HG03108 (cell line): ENCODE measurements around the gene CTNNB1.

Experiments used
- ATAC-seq: cut with Tn5 transposase; IDR thresholded peaks from one replicate; pipeline ENCODE4 v1.9.1; 2021; ENCODE audit warnings: moderate library complexity; ENCODE audit not compliant: unreplicated experiment

Gene CTNNB1

DNA sequence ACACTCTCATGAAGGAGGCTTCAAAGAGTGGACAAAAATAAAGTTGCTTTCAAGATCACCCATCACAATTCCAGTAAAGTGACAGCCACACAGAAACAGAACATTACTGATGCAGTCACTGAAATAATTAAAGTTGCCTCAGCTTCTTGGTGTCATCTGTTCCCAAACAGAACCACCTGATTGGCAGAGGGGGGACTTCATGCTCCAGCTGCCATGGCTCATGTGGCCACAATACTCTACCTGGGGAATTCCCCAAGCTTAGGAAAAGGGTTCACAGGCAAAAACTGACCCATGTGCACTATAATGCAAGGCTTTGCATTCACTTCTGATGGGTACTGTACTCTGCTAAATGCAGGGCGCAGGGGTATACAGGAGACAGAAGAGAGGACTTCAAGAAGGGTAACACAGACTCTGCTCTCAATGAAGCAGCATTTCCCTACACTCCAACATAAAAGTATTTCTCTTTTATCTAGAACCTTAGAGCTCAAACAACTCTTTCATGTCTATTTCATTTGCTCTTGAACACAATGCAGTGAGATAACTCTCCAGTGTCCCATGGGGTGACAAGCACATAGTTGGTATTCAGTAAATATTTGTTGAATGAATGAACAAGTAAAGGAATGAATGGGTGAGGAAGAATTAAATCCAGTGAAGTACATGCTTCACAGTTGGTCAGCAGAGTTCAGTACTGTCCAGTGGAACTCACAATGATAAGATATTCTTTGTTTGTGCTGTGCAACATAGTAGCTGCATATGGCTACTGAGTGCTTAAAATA, 8.6 kb upstream of the CTNNB1 start:
- ATAC-seq: no peak

DNA sequence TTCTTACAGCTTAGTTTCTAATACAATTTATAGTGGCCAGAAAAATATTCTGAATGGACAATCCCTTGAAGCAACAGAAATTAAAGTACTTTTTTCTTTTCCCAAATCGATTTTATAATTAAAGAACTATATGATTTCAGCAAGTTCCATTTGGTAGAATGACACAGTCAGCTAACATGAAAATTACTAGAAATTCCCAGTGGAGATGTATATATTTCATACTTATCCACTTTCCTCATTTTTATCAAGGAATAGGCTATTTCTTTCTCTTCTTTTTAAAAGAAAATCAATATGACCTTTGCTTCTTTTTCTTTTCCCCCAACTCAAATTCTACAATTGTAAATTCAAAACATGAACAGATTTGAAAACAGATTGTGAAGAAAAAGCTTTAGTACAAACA, 6.4 kb upstream of the CTNNB1 start:
- no peak for ATAC-seq

GRCh38 chr3:41193794-41194539, 5.3 kb upstream of the CTNNB1 start:
- ATAC-seq: no peak

DNA sequence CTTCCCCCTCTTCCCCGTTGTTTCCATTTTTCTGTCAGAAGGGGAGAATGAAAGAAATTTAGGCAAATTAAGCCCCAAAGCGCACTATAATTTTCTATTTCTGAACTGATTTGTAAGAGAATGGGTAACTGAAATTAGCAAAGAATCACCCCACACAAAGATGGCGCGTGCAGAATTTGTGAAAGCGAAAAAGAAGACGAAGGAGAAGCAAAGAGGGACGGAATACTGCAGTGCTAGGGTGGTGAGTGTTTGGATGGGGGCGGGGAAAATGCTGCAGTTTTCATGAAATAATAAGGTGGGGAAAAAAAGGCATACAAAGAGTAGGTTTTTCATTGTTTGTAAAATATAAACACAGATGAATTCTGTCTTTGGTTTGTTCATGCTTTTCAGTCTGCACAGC, 4.6 kb upstream of the CTNNB1 start:
- ATAC-seq: no peak

GRCh38 chr3:41195946-41196345, 3.4 kb upstream of the CTNNB1 start:
- ATAC-seq: no peak

GRCh38 chr3:41196499-41197410, 2.5 kb upstream of the CTNNB1 start:
- ATAC-seq: no peak

DNA sequence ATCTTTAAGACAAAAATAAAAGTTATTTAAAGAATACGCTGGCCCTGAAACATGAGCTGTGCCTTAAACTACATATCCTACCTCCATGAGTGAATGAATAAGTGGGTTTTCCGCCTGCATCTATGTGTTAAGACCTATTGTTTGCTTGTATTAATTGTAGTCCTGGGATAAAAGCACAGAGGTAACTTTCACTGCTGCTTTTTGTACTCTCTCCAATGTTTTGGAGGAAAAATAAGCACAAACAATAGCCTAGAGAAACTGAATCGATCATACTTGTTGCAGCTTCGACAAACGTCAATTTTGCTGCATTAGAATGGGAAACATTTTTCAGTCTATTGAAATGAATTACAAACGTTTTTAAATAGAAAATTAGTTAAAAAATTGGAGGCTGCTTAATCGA, 1.3 kb upstream of the CTNNB1 start:
- no peak for ATAC-seq

DNA sequence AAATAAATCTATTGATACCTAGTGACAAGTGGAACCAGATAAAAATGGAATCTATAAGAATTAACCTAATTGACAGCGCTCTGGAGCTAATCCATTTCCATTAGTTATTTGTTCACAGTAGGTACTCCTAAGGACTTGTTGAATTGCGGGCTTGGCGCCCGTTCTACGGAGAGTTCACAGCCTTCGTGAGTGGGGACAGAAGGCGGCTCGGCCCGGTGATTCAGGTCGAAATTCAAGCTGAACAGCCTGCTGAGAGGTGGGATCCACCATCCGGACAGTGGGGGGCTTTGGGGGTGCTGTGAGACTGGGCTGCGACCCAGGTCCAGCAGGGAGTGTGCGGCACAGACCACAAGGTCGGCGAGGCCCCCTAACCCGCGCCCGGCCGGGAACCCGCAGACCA, 779 bp upstream of the CTNNB1 start:
- no peak for ATAC-seq

DNA sequence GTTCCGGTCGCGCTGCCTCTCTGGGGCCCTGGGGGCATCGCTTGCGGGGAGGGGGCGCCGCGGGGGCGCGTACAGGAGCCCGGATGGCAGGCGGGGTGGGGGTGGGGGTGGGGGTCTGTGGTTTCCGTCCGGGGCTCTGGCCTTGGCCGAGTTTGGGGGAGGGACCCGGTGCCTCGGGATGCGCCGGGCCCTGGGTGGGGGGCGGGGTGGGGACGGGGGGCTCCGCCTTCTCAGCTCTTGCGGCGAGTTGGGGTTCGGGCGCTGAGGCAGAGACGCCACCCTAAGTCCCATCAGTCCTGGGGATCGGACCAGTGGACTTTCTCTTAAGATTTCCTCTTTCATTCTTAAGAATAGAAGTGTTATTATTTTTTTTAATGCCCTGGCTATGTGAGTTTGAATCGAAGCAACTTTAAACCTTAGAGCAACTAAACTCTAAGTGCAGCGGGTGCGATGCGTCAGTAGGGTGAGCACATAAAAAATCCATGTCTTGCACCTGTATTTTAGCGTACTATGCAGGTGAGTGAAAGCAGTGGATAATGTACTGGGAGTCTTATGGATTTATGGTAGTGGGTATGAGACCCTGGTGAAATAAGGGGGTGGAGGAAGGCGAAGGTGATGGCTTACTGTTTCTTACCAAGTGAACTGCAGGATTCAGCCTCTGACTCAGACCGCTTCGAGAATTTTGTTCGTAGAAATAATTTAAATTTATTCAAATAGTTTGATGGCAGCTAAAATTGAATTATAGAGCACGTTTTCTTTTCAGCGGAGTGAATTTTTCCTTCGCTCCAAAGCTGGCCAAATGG, 762 bp downstream of the CTNNB1 start:
- peak; percentile 19 for ATAC-seq

DNA sequence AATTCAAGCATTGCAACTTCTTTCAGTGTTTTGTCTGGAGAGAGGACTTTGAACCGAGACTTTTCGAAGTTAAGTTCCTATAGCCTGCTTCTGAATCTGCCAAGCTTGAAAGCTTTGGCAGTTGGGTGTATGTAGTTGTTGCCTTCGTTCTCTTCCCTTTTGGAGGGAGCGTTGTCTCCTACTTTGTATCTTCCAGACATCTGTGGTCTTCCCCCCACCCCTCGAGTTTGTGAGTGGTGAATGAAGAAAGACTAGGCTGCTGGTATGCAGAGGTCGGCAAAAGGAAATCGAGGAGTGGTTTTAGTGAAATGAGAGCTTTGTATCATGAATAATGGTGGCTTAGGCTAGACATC, 1.3 kb downstream of the CTNNB1 start:
- no peak for ATAC-seq

- no peak for ATAC-seq
Measured at GRCh38 chr3:41202075-41202833, 2.9 kb downstream of the CTNNB1 start.

DNA sequence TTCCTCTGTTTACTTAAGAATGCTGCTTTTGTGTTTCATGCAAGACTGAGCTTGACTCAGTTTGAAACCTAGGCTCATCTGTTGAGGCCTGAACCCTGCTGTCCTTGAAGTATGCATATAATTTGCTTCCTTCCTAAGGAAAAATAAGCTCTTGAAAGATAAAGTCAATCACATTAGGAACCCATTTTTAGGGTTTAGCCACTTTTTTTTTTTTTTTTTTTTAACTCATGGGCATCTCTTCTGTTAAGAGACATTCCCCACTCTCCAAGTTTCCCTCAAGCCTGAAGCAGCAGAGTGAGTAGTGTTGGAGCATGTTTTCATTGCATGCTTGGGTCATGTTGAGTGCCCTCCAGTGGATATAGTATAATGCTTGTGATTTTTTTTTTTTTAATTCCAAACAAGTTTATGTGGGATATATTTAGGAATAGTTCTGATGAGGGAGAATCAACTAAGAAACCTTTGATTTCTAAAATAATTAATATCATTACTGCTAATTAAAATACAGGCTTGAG, 3.6 kb downstream of the CTNNB1 start:
- no peak for ATAC-seq

- no peak for ATAC-seq
Measured at GRCh38 chr3:41204369-41204768, 5.1 kb downstream of the CTNNB1 start.

- no peak for ATAC-seq
Measured at GRCh38 chr3:41205591-41205990, 6.3 kb downstream of the CTNNB1 start.

DNA sequence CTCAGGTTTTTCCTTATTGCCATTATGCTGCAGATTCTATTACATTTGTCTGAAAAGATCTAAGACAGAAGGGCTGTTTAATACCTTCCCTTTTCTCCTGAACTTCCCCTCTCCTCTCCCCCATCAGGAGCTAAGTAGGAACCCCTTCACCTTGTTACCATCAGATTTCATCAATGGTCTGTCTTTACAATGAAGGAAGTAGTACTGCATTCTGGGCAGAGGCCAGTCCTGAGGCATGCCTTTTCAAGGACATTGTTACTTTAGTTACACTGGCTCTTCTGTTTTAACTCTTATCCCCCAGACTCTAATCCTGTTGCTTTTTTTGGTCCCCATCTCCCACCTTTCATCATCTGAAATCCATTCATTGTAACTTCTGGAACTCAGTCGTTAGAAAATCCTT, 8.1 kb downstream of the CTNNB1 start:
- ATAC-seq: no peak

- ATAC-seq: no peak
Measured at GRCh38 chr3:41208507-41209220, 9.4 kb downstream of the CTNNB1 start.

DNA sequence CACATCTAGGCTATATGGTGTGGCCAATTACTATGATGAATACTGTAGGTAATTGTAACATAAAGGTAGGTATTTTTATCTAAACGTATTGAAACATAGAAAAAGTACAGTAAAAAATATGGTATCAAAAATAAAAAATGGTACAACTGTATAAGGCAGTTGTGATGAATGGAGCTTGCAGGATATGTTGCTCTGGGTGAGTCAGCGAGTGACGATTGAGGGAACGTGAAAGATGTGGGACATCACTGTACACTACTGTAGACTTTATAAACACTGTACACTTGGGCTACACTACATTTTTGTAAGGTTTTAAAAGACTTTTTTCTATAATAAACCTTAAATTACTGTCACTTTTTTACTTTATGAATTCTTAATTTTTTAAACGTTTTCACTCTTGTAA, 10.3 kb downstream of the CTNNB1 start:
- no peak for ATAC-seq

DNA sequence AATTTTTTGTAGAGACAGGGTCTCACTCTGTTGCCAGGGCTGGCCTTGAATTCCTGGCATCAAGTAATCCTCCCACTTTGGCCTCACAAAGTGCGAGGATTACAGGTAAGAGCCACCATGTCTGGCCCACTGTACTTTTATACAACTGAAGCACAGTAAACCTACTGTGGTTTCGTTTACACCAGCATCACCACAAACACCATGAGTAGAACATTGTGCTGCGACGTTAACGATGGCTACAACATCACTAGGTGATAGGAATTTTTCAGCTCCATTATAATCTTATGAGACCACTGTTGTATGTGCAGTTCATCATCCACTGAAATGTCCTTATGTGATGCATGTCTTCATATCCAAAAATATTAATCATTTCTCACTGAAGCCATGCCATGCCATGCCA, 11.7 kb downstream of the CTNNB1 start:
- no peak for ATAC-seq

DNA sequence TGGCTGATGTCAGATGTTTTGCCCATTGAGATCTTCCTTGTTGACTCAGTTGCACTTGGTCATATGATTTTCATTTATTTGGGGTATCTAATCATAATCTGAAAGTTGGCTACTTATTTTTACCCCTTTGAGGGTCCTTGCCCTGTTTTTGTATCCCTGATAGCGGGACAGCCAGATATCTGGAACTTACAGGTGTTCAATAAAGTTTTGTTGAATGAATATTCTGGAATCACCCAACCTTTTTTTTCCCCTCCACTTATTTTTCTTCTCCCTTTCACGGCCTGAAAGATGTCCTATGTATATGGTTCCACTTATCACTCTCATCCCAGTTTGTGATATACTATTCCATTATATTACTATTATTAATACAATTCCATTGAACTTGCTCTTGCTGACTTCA, 12.8 kb downstream of the CTNNB1 start:
- ATAC-seq: no peak
